Measurements from ENCODE around the gene MRPL48.

GRCh38 chr11:73818846-73819245 lies 31.2 kb downstream of the MRPL48 start:
- TF ChIP-seq CTCF (IDR thresholded peaks at IDR 0.05; ENCODE audit: low read depth, low read length) = no peak
- TF ChIP-seq EZH2phosphoT487 (IDR thresholded peaks at IDR 0.05; ENCODE audit: low read depth) = no peak

Data from OCI-LY3 (cell line).